ENCODE data around the gene OIP5.
"Not testable (repeated sequence)": the region's sequence is repeated elsewhere in the genome, so short reads cannot be mapped to it uniquely, and the experiment has no call there.

OIP5 gene

GRCh38 chr15:41332194-41333025 lies at the start of gene OIP5, which contains the start of gene NUSAP1:
OIP5 (minus strand) TSS chr15:41332591; CDS start chr15:41332561, 30 bp downstream.
NUSAP1 (plus strand) TSS chr15:41332881; CDS start chr15:41332958, 77 bp downstream.
- DNase-seq, result peak; percentile 100

- DNase-seq, result no peak
These were observed 45.6 kb upstream of the OIP5 start for GRCh38 chr15:41377978-41378377.

- no peak for DNase-seq
These were observed 35.0 kb upstream of the OIP5 start for GRCh38 chr15:41367418-41367817.

GRCh38 chr15:41354371-41354770 lies 22.0 kb upstream of the OIP5 start:
- DNase-seq, result no peak

- no peak for DNase-seq
These were observed 17.8 kb upstream of the OIP5 start for GRCh38 chr15:41350057-41350717.

GRCh38 chr15:41347236-41347635 lies 14.8 kb upstream of the OIP5 start:
- DNase-seq, result no peak

- DNase-seq, result no peak
These were observed 9.1 kb upstream of the OIP5 start for GRCh38 chr15:41341519-41341918.

GRCh38 chr15:41340189-41340695 lies 7.9 kb upstream of the OIP5 start:
- no peak for DNase-seq

- no peak for DNase-seq
These were observed 5.5 kb upstream of the OIP5 start for GRCh38 chr15:41337631-41338522.

- DNase-seq, result no peak
These were observed 4.7 kb upstream of the OIP5 start for GRCh38 chr15:41337047-41337446.

GRCh38 chr15:41336549-41336948 lies 4.2 kb upstream of the OIP5 start:
- DNase-seq, result no peak

GRCh38 chr15:41334293-41335120 lies 2.1 kb upstream of the OIP5 start:
- DNase-seq, result no peak

- DNase-seq, result no peak
These were observed 703 bp upstream of the OIP5 start for GRCh38 chr15:41333026-41333562.

GRCh38 chr15:41331833-41332193 lies 578 bp downstream of the OIP5 start:
- DNase-seq, result no peak

GRCh38 chr15:41331281-41331680 lies 1.1 kb downstream of the OIP5 start:
- DNase-seq, result no peak

GRCh38 chr15:41323611-41324010 lies 8.8 kb downstream of the OIP5 start:
- no peak for DNase-seq

GRCh38 chr15:41320805-41321330 lies 11.5 kb downstream of the OIP5 start:
- DNase-seq, result not testable (repeated sequence)

GRCh38 chr15:41309226-41309905 lies 23.0 kb downstream of the OIP5 start:
- DNase-seq, result no peak

- DNase-seq, result no peak
These were observed 24.7 kb downstream of the OIP5 start for GRCh38 chr15:41307679-41308078.

GRCh38 chr15:41304149-41304770 lies 28.1 kb downstream of the OIP5 start:
- no peak for DNase-seq
